Hypothalamus (tissue), 51 donors: Measurements from ENCODE around the gene MAD2L2.
A peak's percentile ranks its signal among the peaks of the same experiment; 100 is the strongest.

ENCODE experiments used
- DNase-seq, 51 donors: peaks; one replicate each; lab custom pipeline; 2025; lab: John Stamatoyannopoulos, UW

Gene MAD2L2

GRCh38 chr1:11654939-11655808, 25.8 kb downstream of the MAD2L2 start:
- no peak for DNase-seq

- peak in 36 of 51 donors; percentile 13 to 71 (median 46) for DNase-seq
These were observed 26.6 kb downstream of the MAD2L2 start, which contains the start of the genes FBXO2 and FBXO44 for GRCh38 chr1:11654137-11654938. TSS of gene FBXO2 (minus strand) at chr1:11654429. CDS start at chr1:11654340, 89 bp downstream. TSS of gene FBXO44 (plus strand) at chr1:11654877. CDS start at chr1:11655836, 959 bp downstream.

GRCh38 chr1:11653861-11654136, 27.1 kb downstream of the MAD2L2 start:
- DNase-seq: peak in 1 of 51 donors; percentile 50

GRCh38 chr1:11653101-11653860, 27.7 kb downstream of the MAD2L2 start:
- peak in 4 of 51 donors; percentile 13 to 48 (median 22) for DNase-seq

- no peak for DNase-seq
These were observed 28.7 kb downstream of the MAD2L2 start for GRCh38 chr1:11652203-11652780.

- no peak for DNase-seq
These were observed 29.9 kb downstream of the MAD2L2 start for GRCh38 chr1:11651017-11651416.

GRCh38 chr1:11650331-11650991, 30.5 kb downstream of the MAD2L2 start:
- DNase-seq: peak in 45 of 51 donors; percentile 23 to 82 (median 58)

- DNase-seq: no peak
These were observed 31.2 kb downstream of the MAD2L2 start for GRCh38 chr1:11649624-11650330.

- no peak for DNase-seq
These were observed 31.7 kb downstream of the MAD2L2 start for GRCh38 chr1:11649237-11649623.

GRCh38 chr1:11648732-11649158, 32.2 kb downstream of the MAD2L2 start:
- peak in 11 of 51 donors; percentile 26 to 50 (median 37) for DNase-seq

GRCh38 chr1:11648039-11648438, 32.9 kb downstream of the MAD2L2 start:
- DNase-seq: peak in 49 of 51 donors; percentile 26 to 97 (median 86)

- DNase-seq: no peak
These were observed 33.6 kb downstream of the MAD2L2 start for GRCh38 chr1:11647333-11647732.

GRCh38 chr1:11646317-11646716, 34.6 kb downstream of the MAD2L2 start:
- DNase-seq: no peak

- DNase-seq: peak in 47 of 51 donors; percentile 19 to 92 (median 67)
These were observed 35.2 kb downstream of the MAD2L2 start for GRCh38 chr1:11645670-11646265.

- no peak for DNase-seq
These were observed 35.7 kb downstream of the MAD2L2 start for GRCh38 chr1:11645270-11645669.

GRCh38 chr1:11643782-11644181, 37.2 kb downstream of the MAD2L2 start:
- DNase-seq: no peak

GRCh38 chr1:11642418-11643017, 38.4 kb downstream of the MAD2L2 start:
- peak in 36 of 51 donors; percentile 10 to 76 (median 41) for DNase-seq

- DNase-seq: no peak
These were observed 39.1 kb downstream of the MAD2L2 start for GRCh38 chr1:11641776-11642305.
